GM19099 (cell line): ENCODE results near the gene CAPN11.

Experiments used
- POLR2A ChIP-seq: IDR thresholded peaks from 3 replicates; pipeline ENCODE4 v1.6.1; 2011; ENCODE audit warnings: low read depth; ENCODE audit not compliant: insufficient read length; ENCODE audit errors: extremely low read depth

The CAPN11 gene

GRCh38 chr6:44126320-44127149 lies 32.1 kb upstream of the CAPN11 start:
- TF ChIP-seq POLR2A = peak; percentile 24

GRCh38 chr6:44127186-44128019 lies 31.2 kb upstream of the CAPN11 start, which contains the start of the genes MRPL14 and TMEM63B:
Gene MRPL14 (minus strand): TSS chr6:44127452. CDS start chr6:44116611, 10,841 bp downstream.
Gene TMEM63B (plus strand): TSS chr6:44127554. CDS start chr6:44134585, 7,031 bp downstream.
- peak; percentile 84 for TF ChIP-seq POLR2A

- no peak for TF ChIP-seq POLR2A
Measured at GRCh38 chr6:44128020-44128917, 30.4 kb upstream of the CAPN11 start.

GRCh38 chr6:44129841-44130322 lies 28.7 kb upstream of the CAPN11 start:
- no peak for TF ChIP-seq POLR2A

GRCh38 chr6:44131892-44132291 lies 26.7 kb upstream of the CAPN11 start:
- TF ChIP-seq POLR2A = no peak

GRCh38 chr6:44132476-44132875 lies 26.1 kb upstream of the CAPN11 start:
- no peak for TF ChIP-seq POLR2A

GRCh38 chr6:44133003-44133931 lies 25.4 kb upstream of the CAPN11 start:
- TF ChIP-seq POLR2A = no peak

- TF ChIP-seq POLR2A = no peak
Measured at GRCh38 chr6:44133981-44134711, 24.5 kb upstream of the CAPN11 start.

- TF ChIP-seq POLR2A = no peak
Measured at GRCh38 chr6:44135173-44135758, 23.4 kb upstream of the CAPN11 start.

GRCh38 chr6:44135875-44136274 lies 22.7 kb upstream of the CAPN11 start:
- TF ChIP-seq POLR2A = no peak

- no peak for TF ChIP-seq POLR2A
Measured at GRCh38 chr6:44138717-44139350, 19.8 kb upstream of the CAPN11 start.

GRCh38 chr6:44139351-44139743 lies 19.3 kb upstream of the CAPN11 start:
- no peak for TF ChIP-seq POLR2A

- TF ChIP-seq POLR2A = no peak
Measured at GRCh38 chr6:44142835-44143234, 15.8 kb upstream of the CAPN11 start.

GRCh38 chr6:44143731-44144130 lies 14.9 kb upstream of the CAPN11 start:
- TF ChIP-seq POLR2A = no peak
